ENCODE data around the gene NXN.
A peak's percentile ranks its signal among the peaks of the same experiment; 100 is the strongest.
"Not testable (repeated sequence)": the region's sequence is repeated elsewhere in the genome, so short reads cannot be mapped to it uniquely, and the experiment has no call there.

Gene NXN

DNA sequence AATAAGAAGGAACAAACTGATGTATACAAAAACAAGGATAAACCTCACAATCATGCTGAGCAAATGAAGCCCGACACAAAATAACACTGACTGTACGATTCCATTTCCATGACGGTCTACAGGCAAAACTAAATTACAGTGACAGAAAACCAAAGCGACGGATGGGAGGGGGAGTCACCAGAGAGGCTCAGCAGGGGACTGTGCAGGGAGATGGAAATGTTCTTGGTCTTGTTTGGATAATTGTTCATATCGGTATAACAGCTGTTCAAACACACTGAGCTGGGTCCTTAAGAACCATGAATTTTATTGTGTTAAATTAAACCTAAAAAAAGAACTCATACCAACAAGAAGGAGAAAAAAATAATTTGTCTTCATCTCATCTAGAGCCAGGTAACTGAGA lies 97.8 kb downstream of the NXN start:
- no peak for DNase-seq

DNA sequence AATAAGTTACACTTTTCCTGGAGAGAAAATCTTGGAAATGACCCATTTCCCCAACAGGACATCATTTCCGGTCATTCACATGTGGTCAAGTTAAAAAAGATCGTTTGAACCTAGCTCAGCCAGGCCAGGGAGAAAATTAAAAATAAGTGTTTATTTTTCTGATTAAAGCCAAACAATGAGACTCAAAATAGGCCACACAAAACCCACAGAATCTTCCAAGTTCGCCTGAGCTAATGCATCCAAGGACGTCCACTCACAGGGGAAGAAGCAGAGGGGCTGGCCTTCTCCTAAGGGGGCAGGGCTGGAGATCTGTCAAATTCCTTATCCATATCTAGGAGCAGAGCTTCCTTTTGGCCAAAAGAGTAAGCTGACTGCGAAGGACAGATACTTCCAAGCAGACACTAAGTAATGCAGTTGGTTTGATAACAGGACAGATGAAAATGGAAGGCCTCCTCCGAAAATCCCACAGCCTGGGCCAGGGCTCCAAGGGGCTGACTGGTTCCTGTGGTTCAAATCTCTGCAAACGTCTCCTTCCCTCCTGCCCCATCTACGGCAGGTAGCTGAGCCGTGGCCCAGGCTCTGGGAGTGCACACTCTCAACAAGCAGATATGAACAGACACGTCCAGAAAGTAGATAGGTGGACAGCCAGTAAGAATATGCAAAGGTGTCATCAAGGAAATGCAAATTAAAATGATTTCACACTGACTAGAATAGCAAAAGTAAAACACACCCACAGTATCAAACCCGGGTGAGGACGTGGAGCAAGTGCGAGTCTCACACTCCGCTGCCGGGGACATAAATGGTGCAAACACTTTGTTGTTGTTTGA lies 98.9 kb downstream of the NXN start:
- no peak for DNase-seq

DNA sequence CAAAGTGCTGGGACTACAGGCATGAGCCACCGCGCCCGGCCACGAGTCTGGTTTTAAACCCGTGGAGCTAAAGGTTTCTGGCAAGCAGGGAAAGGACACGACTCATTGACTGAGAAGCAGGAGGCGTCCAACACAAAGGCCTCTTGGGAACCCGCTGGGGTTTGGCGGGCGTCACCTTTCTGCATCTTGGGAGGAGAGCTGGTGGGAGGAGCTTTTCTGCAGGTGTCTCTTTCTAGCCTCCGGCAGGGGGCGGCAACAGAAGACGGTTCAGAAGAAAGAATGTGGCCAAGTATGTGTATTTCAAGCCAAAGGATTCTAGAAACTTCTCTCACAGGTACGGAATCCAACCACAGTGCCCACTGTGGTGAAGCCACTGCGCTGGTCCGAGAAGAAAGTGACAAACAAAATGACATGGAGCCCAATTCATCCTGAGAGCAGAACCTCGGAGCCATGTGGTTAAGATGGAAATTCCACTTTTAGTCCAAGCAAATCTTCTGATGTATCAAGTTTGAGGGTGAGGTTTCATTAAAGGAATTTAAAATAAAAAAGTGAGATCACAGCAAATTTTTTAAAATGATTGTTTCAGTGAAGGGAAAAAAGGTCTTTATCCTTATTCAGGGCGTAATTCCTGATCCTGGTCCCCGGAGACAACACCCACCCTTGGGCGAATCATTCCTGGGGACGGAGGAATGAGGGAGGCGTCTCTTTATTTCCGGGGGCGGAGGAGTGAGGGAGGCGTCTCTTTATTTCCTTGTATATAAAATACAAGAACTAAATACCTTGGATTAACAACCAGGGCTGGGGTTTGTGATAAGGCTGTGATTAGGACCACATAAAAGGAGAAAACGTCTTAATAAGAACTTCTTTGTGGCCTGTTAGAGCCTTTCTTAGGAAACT lies 99.8 kb downstream of the NXN start:
- peak; percentile 76 for DNase-seq

DNA sequence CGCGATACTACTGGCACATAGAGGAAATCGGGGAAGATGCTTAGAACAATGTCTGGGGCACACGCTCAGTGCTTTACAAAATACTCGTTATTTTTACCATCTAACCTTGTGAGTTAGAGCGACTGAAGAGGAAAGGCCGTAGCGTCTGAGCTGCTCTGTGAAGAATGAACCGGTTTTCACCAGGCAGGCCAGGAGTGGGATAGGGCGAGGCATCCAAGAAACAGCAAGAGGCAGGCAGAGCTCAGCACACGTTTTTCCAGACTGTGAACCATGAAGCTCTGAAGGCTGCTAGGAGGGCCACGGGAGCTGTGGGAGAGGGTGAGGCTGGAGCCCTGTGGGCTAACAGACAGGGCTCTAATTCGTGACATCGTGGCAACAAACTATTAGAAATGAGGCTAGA lies 101.9 kb downstream of the NXN start:
- no peak for DNase-seq

DNA sequence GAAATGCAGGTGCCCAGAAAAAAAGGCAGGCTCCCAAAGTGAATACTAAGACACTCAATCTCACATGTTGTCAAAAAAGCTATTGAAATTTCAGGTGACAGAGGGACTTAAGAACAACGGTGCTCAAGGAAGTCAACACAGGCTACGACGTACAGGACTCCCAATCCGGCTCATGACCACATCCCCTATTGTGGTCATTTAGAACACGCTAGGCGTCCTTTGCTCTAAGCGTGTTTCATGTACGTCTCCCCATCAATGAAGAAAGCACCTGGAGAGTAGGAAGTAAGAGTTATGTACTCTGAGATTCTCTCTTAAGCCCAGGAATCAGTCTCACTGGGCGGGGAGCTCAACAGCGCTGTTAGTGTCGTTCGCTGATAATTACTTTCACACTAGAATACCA lies 103.3 kb downstream of the NXN start:
- peak; percentile 8 for DNase-seq

DNA sequence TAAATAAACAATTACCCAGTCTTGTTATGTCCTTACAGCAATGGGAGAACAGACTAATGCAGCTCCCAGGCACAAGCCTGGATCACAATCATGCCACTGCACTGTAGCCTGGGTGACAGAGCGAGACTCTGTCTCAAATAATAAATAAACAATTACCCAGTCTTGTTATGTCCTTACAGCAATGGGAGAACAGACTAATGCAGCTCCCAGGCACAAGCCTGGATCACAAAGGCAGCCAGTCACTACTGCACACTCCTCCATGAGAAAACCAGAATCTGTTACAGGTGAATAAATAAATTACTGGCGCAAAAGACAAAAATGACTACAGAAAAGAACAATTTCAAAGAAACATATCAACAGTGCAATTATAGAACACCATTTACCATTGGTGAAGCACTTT lies 105.0 kb downstream of the NXN start:
- DNase-seq: not testable (repeated sequence)

DNA sequence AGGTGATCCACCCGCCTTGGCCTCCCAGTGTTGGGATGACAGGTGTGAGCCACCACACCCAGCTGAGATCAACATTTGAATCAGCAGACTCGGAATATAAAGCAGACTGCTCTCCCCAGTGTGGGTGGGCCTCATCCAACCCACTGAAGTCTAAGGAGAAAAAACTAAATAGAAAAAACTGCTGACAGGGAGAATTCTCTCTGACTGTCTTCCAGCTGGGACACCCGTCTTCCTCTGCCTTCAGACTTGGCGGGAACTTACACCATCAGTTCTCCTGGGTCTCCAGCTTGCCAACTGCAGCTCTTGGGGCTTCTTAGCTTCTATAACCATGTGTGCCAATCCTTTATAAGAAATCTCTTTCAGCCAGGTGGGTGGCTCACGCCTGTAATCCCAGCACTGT lies 106.7 kb downstream of the NXN start:
- DNase-seq: no peak

DNA sequence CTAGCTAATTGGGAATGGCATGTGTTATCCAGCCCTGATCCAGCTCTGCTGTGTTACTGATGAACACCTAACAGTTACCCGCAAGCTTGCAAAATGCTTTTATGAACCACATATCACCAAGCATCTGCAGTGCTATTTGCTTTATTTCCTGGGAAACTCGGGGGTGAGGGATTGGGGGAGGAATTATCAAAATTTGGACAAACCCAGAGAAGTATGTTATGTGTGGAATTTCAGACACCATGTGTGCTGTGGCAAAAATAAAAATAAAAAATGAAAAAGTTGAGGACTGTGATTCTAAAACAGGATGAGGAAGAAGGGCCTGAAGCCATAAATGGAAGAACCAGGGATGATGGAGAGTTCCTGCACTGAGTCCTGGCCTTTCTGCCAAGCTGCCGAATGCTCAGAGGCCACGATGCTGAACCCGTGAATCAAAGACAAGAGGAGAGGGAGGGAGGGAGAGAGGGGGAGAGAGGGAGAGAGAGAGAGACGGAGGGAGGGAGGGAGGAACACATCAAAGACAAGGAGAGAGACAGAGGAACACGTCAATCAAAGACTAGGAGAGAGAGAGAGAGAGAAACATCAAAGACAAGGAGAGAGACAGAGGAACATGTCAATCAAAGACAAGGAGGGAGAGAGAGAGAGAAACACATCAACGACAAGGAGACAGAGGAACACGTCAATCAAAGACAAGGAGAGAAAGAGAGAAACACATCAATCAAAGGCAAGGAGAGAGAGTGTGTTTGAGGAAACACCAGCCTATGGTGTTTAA lies 107.6 kb downstream of the NXN start:
- DNase-seq: no peak

DNA sequence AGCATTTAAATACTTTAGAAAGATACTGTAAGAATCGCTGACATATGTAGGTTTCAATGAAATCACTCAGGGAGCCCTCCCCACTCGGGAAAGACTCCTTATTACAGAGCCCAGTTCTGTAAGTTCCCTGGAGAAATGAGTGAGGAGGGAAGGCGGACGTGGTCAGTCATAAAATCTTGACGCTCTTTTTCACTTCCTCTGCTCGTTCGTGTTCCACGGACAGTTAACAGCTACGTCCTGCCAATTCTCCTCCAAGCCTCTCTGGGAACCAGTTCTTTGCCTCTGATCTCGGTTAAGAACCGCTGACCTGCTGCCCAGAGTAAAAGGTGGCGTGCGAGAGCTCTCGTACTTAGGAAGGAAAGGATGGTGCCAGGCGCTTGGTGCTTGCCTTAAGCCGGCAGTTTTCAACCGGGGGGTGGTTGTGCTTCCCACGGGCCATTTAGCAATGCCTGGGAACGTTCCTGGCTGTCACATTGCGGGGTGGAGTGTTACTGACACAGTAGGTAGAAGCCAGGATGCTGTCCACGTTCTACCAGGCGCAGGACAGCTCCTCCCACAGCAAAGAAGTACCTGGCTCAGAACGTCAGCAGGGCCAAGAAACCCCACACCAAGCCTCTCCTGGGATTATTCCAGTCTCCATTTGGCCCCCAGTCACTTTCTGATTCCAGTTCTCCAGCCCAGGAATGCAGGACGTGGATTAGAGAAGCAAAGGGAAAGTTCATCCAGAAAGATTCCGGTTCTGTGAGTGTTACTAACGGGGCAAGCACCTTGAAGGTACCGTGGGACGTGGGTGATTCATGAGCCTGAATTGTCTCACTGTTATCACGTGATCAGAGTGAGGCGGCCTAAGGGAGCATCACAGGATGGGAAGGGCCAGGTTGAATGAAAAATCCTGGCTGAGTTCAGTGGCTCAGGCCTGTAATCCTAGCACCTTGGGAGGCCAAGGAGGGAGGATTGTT lies 109.7 kb downstream of the NXN start:
- no peak for DNase-seq

DNA sequence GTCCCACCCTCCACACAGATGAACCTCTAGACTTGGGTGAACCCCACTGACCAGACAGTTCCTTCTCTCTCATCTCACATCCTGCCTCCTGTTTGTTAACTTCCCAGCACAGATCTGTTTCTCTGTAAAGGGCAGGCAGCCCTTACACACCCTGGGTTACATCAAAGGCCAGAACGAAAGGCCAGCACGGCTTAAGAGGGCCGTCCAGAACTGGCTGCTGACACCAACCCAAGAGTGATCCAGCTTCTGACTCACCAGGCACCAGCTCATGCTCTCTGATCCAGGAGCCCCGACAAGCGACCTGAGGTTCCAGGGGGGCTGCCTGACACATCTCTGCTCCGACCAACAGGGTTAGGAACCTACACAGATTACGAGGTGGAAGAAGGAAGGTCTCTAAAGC lies 110.5 kb downstream of the NXN start:
- DNase-seq: no peak

DNA sequence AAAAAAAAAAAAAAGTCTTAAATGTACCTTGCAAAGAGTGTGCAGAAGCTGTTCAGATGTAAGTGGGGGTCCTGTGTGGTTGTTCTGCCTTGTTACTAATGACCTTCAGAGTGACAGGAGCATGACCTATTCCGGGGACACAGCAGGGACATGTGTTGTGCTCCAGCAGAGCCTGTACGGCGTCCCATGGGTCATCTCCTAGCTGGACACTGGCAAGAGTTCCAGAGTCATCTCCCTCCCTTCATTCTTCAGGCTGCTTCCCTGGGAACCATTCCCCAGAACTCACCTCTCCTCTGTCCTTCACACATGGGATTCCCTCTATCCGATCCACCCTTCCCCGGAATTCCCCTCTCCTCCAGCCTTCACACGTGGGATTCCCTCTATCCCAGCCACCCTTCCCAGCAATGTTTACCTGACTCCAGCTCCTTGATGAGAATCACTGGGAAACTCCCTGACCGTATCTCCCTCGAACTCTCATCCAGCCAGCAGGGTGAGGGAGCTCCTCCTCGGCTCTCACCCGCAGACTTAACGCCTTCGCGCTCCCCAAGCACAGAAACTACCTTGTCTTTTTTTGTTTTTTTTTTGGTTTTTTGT lies 111.6 kb downstream of the NXN start:
- no peak for DNase-seq

DNA sequence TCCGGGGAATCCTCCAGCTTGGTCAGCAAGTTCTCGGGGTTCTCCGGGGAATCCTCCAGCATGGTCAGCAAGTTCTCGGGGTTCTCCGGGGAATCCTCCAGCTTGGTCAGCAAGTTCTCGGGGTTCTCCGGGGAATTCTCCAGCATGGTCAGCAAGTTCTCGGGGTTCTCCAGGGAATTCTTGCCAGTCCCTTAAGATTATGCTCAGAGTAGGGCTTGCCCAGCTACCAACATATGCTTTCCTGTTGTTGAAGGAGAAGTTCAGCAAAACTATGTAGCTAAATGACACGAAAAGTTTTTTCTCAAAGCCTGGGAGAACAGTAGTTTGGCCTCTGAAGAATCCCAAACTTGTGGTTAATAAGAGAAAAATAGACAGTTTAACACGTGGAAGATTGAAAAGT lies 112.3 kb downstream of the NXN start:
- not testable (repeated sequence) for DNase-seq

DNA sequence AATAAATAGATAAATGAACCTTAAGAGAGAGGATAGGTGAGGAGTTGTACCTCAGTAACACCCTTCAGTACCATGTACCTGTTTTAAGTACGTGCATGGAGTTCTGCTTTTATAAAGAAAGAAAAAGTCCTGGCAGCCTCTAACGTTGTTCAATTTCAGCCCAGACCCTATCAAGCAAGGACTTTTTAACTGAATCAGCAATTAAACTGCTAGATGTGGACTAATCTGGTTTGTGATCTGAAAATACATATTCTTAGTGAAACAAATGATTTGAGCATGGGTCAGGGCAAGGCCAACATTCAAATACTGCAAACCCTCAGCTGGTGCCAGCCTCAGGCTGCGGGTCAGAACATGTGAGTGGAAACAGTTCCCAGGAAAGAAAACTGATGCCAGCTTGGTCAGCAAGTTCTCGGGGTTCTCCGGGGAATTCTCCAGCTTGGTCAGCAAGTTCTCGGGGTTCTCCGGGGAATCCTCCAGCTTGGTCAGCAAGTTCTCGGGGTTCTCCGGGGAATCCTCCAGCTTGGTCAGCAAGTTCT lies 112.9 kb downstream of the NXN start:
- no peak for DNase-seq

DNA sequence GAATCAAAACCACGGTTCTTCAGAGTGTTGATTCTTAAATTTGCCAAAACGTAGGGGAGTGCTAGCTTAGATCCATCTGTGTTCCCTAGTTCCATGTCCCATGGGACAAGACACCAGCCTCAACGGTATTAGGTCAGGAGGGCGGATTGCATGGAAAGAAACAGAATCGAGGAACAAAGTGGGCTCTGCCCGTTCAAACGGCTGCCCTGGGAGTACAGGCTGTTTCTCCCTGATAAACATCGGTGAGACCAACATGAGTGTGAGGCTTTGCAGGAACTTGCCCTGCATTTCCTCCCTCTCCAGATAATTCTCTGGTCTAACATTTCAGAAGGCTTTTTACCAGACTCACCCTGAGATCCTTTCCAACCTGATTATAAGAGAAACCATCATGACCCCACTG lies 115.3 kb downstream of the NXN start:
- DNase-seq: no peak

DNA sequence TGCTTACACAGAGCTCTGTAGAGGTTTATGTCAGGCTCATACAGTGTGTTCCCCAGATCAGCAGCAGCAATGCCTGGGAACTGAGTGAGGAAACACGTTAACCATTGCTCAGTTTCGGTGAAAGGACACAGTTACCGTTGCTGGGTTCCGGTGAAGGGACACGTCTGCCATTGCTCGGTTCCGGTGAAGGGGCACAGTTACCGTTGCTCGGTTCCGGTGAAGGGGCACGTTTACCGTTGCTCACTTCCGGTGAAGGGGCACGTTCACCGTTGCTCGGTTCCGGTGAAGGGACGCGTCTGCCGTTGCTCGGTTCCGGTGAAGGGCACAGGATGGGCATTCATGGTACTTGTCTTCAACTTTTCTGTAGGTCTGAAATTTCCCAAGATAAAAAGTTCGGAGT lies 115.7 kb downstream of the NXN start:
- DNase-seq: no peak

DNA sequence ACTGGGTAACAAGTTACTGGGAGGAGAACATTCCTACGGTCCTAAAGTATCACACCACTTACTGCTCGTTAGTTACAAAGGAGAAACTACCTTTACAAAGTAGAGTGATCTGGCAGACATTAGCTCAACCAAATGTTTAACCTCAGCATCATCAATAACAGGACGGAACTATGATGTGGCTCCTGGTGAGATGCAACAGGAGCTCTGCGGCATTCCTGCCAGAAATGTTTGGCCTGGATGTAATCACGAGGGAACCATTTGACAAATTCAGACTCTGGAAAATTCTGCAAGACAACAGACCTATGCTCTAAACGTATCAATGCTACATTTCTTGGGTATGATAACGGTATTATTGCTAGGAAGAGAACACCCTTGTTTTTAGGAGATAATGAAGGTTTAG lies 117.0 kb downstream of the NXN start:
- DNase-seq: no peak

DNA sequence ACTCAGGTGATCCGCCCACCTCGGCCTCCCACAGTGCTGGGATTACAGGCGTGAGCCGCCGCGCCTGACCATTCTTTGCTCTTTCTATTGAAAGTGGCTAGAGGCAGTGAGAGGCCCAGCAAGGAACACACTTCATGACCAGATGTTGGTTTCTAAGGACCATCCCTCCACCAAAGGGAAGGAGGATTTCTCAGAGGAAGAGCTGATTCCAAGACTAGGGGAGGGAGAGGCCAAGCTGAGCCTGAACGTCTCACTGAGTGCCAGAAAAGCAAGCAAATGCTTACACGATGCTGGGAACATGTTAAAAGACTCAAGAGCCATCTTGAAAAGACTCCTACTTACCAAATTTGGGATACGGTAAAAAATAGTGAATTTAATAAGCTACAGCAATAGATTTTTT lies 118.2 kb downstream of the NXN start:
- DNase-seq: no peak

DNA sequence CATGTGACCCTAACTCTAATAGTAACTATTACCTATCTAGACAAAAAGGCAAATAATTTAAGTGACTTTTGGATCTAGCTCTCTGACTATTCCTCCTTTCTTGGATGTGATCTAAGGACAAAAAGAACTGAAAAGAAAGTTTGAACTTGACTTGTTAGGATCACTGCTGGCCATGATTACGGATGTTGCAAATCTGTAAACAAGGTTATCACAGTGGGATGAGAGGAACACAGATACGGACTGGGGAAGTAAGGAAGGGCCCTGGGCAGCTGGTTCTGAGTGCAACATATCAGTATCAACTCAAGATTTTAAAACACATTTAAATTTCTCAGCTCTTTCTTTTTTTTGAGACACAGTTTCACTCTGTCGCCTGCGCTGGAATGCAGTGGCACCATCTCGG lies 118.8 kb downstream of the NXN start:
- no peak for DNase-seq

DNA sequence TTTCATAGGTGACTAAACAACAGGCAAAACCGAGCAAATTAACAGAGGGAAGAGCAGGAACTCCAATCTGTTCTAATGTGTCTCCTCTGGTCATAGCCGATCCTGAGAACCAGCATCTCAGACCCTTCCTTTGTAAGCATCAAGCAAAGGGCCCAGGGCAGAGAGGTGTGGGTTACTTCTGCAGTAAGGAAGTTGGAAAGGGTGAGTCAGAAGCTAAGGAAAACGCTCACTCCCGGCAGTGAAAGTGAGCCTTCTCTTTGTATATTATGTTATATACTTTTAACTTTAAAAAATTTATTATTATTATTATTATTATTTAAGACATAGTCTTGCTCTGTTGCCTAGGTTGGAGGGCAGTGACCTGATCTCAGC lies 119.8 kb downstream of the NXN start:
- DNase-seq: no peak

DNA sequence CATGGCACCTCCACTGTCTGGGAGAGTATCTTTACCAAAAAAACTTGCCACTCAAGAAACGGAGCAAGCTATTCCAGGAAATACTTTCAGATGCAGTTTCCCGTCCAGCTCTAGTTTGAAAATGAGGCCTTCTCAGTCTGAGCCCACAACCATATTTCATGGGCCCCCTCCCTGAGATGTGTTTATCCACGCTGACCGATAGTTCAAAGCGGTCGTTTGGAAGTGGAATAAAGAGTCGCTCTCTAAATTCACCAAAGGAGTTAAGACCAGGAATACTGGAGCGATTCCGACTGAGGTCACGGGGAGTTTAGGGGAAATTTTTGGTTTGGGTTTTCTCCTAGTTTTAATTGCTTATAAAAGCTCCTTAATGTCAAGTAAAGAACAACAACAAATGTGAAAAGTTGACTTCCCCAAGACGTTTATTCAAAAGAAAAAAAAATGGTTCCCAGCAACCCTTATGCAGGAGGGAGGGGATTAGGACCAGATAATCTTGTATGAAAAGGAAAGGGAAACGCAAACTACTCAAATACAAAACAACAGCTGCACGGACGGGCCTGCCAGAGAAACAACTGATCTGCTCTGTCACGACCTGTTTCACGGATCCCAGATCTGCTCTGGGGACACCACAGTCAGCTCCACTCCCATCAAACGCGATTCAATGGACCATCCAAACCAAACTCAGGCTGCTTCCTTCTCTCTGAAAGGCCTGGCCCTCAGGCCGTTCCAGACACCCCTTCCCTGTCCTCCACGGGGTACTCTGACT lies 120.3 kb downstream of the NXN start:
- DNase-seq: no peak

DNA sequence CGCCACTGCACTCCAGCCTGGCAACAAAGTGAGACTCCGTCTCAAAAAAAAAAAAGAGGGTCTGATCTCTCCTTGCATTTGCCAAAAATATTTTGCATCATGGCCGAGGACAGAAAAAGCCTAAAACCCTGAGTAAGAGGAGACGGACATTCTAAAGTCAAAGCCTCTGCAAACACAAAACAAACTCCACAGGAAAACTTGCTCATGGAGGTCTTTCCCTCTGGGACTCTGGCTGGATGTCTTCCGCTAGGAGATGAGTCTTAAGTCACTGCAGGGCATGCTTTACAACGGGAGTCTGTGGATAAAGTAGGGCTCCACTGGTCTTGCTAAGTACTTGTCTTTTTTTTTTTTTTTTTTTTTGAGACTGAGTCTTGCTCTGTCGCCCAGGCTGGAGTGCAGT lies 123.4 kb downstream of the NXN start:
- no peak for DNase-seq
